GM20431 (cell line): Measurements from ENCODE around the gene TNRC6B.

Experiments used
- in situ Hi-C: fragments of 300-500 bp; cut with MseI, MboI; formaldehyde crosslinking; loops from one replicate; pipeline ENCODE4 v1.15.0; 2020; ENCODE audit warnings: low sequenced_read_pairs; ENCODE audit not compliant: unreplicated experiment

Gene TNRC6B

DNA sequence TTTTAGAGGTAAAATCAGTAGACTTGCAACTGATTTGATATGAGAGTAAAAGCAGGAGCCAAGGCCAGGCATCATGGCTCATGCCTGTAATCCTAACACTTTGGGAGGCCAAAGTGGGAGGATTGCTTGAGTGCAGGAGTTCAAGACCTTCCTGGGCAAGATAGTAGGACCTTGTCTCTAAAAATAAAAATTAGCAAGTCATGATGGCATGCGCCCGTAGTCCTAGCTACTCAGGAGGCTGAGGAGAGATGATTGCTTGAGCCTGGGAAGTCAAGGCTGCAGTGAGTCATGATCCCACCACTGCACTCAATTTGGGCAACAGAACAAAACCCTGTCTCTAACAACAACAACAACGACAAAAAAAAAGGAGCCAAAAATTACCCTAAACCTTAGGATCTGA, 206.2 kb downstream of the TNRC6B start:
- in situ Hi-C loops = no loop called here

DNA sequence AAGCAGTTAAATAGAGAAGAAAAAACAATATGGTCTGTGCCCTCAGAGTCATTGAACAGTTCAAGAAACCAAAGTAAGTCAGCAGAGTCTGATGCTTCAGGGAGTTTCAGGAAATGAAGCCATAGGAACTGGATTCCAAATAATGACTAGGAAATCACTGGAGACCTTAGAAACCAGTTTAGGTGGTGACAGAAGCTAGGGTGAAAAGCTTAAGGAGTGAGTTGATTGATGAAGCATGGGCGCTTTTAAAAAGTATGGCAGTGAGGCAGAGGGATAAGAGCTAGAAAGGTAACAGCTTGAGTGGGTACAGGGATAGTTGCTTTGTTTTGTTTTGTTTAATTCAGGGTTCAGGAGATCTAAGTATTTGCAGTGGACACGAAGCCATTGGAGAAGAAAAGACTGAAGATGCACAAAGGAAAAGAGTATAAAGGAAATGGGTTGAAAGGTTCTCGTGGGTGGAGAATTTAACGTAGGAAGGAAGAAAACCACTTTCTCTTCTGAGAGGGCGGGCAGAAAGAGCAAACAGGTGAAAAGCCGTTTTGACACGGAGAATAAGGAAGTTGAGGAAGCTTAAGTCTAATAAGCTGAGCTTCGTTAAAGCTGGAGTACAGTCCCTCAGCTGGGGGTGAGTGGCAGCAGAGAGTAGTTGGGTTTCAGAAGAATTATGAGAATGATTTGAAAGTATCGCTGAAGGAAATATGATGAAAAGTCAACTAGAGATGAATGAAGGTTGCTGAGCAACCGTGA, 207.5 kb downstream of the TNRC6B start:
- in situ Hi-C loops = no loop called here
